CD14-positive monocyte (primary cell): ENCODE measurements around the gene RBBP9. TPM values are rescaled to one million over a fixed set of nuclear protein-coding genes. Genes with fewer than 3 reads are reported as not detected.

ENCODE experiments used
- DNase-seq, 3 donors: peaks; one replicate each; pipeline ENCODE4 v3.0.0-alpha.2; 2011 to 2022
- H2AFZ ChIP-seq: 2 replicates; pipeline ENCODE4 v1.6.0; 2012; ENCODE audit warnings: mild to moderate bottlenecking, low read depth, low read length, inconsistent platforms; ENCODE audit not compliant: insufficient read depth, poor library complexity, severe bottlenecking
- H3K27ac ChIP-seq, 2 donors: 1 replicate in 1 of 2; 2 replicates in 1 of 2; pipeline ENCODE4 v1.5.1; 2012 to 2013; ENCODE audit warnings: low read length in 2 of 2, control low read depth in 1 of 2, inconsistent platforms in 1 of 2, low read depth in 1 of 2, mild to moderate bottlenecking in 1 of 2
- H3K27me3 ChIP-seq, 2 donors: one replicate each; pipeline versions ENCODE4 v1.6.0 to v1.6.1; 2011 to 2013; ENCODE audit warnings: low read length in 2 of 2; ENCODE audit not compliant: control insufficient read depth in 2 of 2, insufficient read depth in 2 of 2
- H3K36me3 ChIP-seq, 2 donors: replicated peaks in 1 of 2; 1 replicate in 1 of 2; 2 replicates in 1 of 2; pipeline versions ENCODE4 v1.5.1 to v1.6.1; 2012 to 2013; ENCODE audit warnings: low read length in 2 of 2, control low read depth in 1 of 2, inconsistent platforms in 1 of 2, mild to moderate bottlenecking in 1 of 2; ENCODE audit not compliant: insufficient read depth in 2 of 2, control insufficient read depth in 1 of 2
- H3K4me1 ChIP-seq, 2 donors: 1 replicate in 1 of 2; 2 replicates in 1 of 2; pipeline versions ENCODE4 v1.5.1 to v1.6.1; 2012 to 2013; ENCODE audit warnings: low read length in 2 of 2, control low read depth in 1 of 2, inconsistent platforms in 1 of 2, mild to moderate bottlenecking in 1 of 2, moderate library complexity in 1 of 2; ENCODE audit not compliant: insufficient read depth in 2 of 2, control insufficient read depth in 1 of 2
- H3K4me2 ChIP-seq: replicated peaks from 2 replicates; pipeline ENCODE3; 2012; ENCODE audit warnings: low read length, moderate library complexity, mild to moderate bottlenecking; ENCODE audit not compliant: poor library complexity, severe bottlenecking; ENCODE audit errors: extremely low read depth
- H3K4me3 ChIP-seq, 3 experiments: fragments of 200-600 bp in 1 of 3; sonication (generic) in 1 of 3; replicated peaks in 1 of 3; 1 replicate in 2 of 3; 2 replicates in 1 of 3; pipeline ENCODE4 v1.5.1; 2011 to 2013; ENCODE audit warnings: low read length in 3 of 3, mild to moderate bottlenecking in 3 of 3, control low read depth in 2 of 3, low read depth in 2 of 3, inconsistent platforms in 1 of 3, moderate library complexity in 1 of 3
- H3K79me2 ChIP-seq: 2 replicates; pipeline ENCODE4 v1.6.0; 2012; ENCODE audit warnings: mild to moderate bottlenecking, control low read depth, inconsistent platforms, low read length, moderate library complexity; ENCODE audit not compliant: insufficient read depth
- H3K9ac ChIP-seq: 2 replicates; pipeline ENCODE4 v1.6.0; 2017; ENCODE audit warnings: low read length, mild to moderate bottlenecking; ENCODE audit not compliant: insufficient read depth, poor library complexity, severe bottlenecking
- H3K9me3 ChIP-seq, 2 donors: replicated peaks in 1 of 2; 1 replicate in 1 of 2; 2 replicates in 1 of 2; pipeline versions ENCODE4 v1.5.1 to v1.6.1; 2012 to 2013; ENCODE audit warnings: low read length in 2 of 2, control low read depth in 1 of 2; ENCODE audit not compliant: control insufficient read depth in 1 of 2, insufficient read depth in 1 of 2
- H4K20me1 ChIP-seq: 2 replicates; pipeline ENCODE4 v1.6.0; 2012; ENCODE audit warnings: mild to moderate bottlenecking, low read length, control low read depth, moderate library complexity; ENCODE audit not compliant: insufficient read depth
- H3K27ac Mint-ChIP-seq, 7 donors: one replicate each; pipeline ENCODE4 v1.8.0; 2020; ENCODE audit warnings: mild to moderate bottlenecking in 7 of 7, mixed read lengths in 7 of 7, moderate library complexity in 6 of 7, inconsistent platforms in 2 of 7
- H3K27me3 Mint-ChIP-seq, 3 donors: one replicate each; pipeline ENCODE4 v1.8.0; 2021 to 2022; ENCODE audit warnings: low read depth in 3 of 3, mild to moderate bottlenecking in 3 of 3, mixed read lengths in 3 of 3, moderate library complexity in 3 of 3, inconsistent platforms in 1 of 3
- H3K36me3 Mint-ChIP-seq, 2 donors: one replicate each; pipeline ENCODE4 v1.8.0; 2020; ENCODE audit warnings: mixed read lengths in 2 of 2, inconsistent platforms in 1 of 2, mild to moderate bottlenecking in 1 of 2
- H3K4me1 Mint-ChIP-seq: one replicate; pipeline ENCODE4 v1.8.0; 2020; ENCODE audit warnings: mild to moderate bottlenecking, mixed read lengths
- H3K4me3 Mint-ChIP-seq, 2 donors: one replicate each; pipeline ENCODE4 v1.8.0; 2020; ENCODE audit warnings: mild to moderate bottlenecking in 2 of 2, mixed read lengths in 2 of 2, moderate library complexity in 1 of 2
- H3K9me3 Mint-ChIP-seq, 7 donors: one replicate each; pipeline ENCODE4 v1.8.0; 2020 to 2022; ENCODE audit warnings: mixed read lengths in 7 of 7, mild to moderate bottlenecking in 6 of 7, moderate library complexity in 6 of 7, inconsistent platforms in 2 of 7
- WGBS: methylation state at CpG from one replicate; pipeline ENCODE4 v1.1.5; 2013; ENCODE audit warnings: missing lambda C conversion rate; ENCODE audit not compliant: insufficient coverage; 5-methylcytosine and 5-hydroxymethylcytosine counted together
- intact Hi-C, 2 donors: fragments of 100-400 bp; cut with micrococcal nuclease; formaldehyde crosslinking; loops; one replicate each; pipeline versions ENCODE4 v1.15.0 to v1.15.1; 2023
- polyA plus RNA-seq, 3 donors: library from polyadenylated mRNA; depleted of rRNA in 1 of 3; unstranded in 2 of 3; stranded (reverse) in 1 of 3; fragments of 300-500 nt in 2 of 3; fragments of >200 nt in 1 of 3; fragmentation: Illumina TruSeq in 2 of 3; gene quantifications; 1 replicate in 2 of 3; 2 replicates in 1 of 3; pipeline ENCODE4 v1.2.3, GENCODE V29; 2012 to 2021
- TF ChIP-seq, protein P1 (sequence below): fragments of 200-600 bp; IDR thresholded peaks from one replicate; pipeline ENCODE4 v1.8.0; 2022; ENCODE audit warnings: antibody characterized with exemption, mild to moderate bottlenecking

RBBP9 gene
- polyA plus RNA-seq, 3 donors, result 3.5 to 6.9 (median 5.2) TPM

DNA sequence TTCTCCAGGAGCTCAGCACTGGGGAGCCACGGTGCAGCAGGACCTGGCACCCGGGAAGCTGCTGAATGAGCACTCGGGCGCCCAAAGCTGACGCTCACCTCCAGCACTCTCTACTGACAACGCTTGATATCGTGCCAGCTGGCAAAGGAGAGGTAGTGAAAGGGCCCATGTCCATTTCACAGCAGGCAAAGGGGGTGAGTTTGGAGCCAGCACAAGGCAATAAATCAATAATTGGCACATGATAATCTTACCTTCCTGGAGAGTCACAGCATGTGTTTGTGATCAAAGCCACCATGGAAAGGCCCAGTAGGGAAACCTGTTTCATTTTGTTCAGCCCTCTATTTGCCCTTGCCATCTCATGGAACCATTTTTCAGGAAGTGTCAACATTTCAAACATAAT lies 46.9 kb upstream of the RBBP9 start:
- WGBS, result 83% methylated on average over 1 of the region's 7 CpGs
- no peak for DNase-seq
- Histone ChIP-seq H3K27me3 (no peaks in the 10 kb centered on the region), H3K4me2 (no peak overlapping the region), H3K79me2 (no peaks in the 10 kb centered on the region), H3K9me3 (no peaks in the 10 kb centered on the region), H3K9ac (no peak overlapping the region), H3K36me3 (peaks cover 88 to 94% of the 10 kb centered on the region in 2 donors), H3K27ac (no peak overlapping the region), H3K4me1 (no peaks in the 10 kb centered on the region), H3K4me3 (no peak overlapping the region), H4K20me1 (no peaks in the 10 kb centered on the region), H2AFZ (no peak overlapping the region)
- H3K4me3 Mint-ChIP-seq, result no peak overlapping the region
- peaks cover 0 to 2% (median 0%) of the 10 kb centered on the region in 3 donors for H3K27me3 Mint-ChIP-seq
- TF ChIP-seq, protein P1, sequence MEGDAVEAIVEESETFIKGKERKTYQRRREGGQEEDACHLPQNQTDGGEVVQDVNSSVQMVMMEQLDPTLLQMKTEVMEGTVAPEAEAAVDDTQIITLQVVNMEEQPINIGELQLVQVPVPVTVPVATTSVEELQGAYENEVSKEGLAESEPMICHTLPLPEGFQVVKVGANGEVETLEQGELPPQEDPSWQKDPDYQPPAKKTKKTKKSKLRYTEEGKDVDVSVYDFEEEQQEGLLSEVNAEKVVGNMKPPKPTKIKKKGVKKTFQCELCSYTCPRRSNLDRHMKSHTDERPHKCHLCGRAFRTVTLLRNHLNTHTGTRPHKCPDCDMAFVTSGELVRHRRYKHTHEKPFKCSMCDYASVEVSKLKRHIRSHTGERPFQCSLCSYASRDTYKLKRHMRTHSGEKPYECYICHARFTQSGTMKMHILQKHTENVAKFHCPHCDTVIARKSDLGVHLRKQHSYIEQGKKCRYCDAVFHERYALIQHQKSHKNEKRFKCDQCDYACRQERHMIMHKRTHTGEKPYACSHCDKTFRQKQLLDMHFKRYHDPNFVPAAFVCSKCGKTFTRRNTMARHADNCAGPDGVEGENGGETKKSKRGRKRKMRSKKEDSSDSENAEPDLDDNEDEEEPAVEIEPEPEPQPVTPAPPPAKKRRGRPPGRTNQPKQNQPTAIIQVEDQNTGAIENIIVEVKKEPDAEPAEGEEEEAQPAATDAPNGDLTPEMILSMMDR, result no peak
- H3K27ac Mint-ChIP-seq, result peak overlapping the region in 1 of 7 donors; percentile 21
- peaks cover 71 to 91% of the 10 kb centered on the region in 2 donors for H3K36me3 Mint-ChIP-seq
- H3K4me1 Mint-ChIP-seq, result no peaks in the 10 kb centered on the region
- no peaks in the 10 kb centered on the region for H3K9me3 Mint-ChIP-seq
- intact Hi-C loops, result no loop called here

DNA sequence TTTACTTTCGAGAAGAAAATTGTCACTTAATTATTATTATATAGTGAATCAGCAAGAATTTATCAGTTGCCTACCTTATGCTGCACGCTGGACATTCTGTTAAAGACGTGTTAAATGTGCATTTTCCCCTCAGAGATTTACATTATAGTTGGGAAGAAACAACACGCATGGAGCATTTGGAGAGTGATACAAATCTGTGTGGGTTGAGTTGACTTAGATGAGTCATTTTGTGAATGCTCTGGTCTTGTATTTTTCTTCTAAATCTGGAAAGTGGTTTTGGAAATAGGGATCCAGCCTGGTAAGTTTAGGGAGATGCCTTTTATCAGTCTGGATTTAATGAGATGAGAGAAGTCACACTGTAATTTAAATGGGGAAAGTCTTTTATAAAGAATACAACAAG lies 46.2 kb upstream of the RBBP9 start:
- no peaks in the 10 kb centered on the region for H3K79me2 ChIP-seq
- H3K9me3 ChIP-seq, result no peaks in the 10 kb centered on the region
- peaks cover 72 to 94% of the 10 kb centered on the region in 2 donors for H3K36me3 Mint-ChIP-seq
- H3K4me1 ChIP-seq, result no peaks in the 10 kb centered on the region
- no peak overlapping the region for H3K27ac ChIP-seq
- 86% methylated on average over 1 of the region's 4 CpGs for WGBS
- no peaks in the 10 kb centered on the region for H3K27me3 ChIP-seq
- H3K4me1 Mint-ChIP-seq, result no peaks in the 10 kb centered on the region
- no peak overlapping the region for H3K27ac Mint-ChIP-seq
- H2AFZ ChIP-seq, result no peak overlapping the region
- TF ChIP-seq, protein P1, result no peak
- H3K4me2 ChIP-seq, result no peak overlapping the region
- intact Hi-C loops, result no loop called here
- no peaks in the 10 kb centered on the region for H3K9me3 Mint-ChIP-seq
- DNase-seq, result no peak
- no peak overlapping the region for H3K9ac ChIP-seq
- peaks cover 85 to 94% of the 10 kb centered on the region in 2 donors for H3K36me3 ChIP-seq
- H3K4me3 ChIP-seq, result no peak overlapping the region
- no peaks in the 10 kb centered on the region for H4K20me1 ChIP-seq
- peaks cover 0 to 3% (median 0%) of the 10 kb centered on the region in 3 donors for H3K27me3 Mint-ChIP-seq
- H3K4me3 Mint-ChIP-seq, result no peak overlapping the region
